ENCODE results near the gene COL3A1. TPM values are rescaled to one million over a fixed set of nuclear protein-coding genes. Genes with fewer than 3 reads are reported as not detected.

COL3A1 gene
- total and polyA plus RNA-seq, 2 experiments from 2014 or later, result 0.17 to 0.31 TPM

GRCh38 chr2:188940171-188940570 lies 34.0 kb upstream of the COL3A1 start:
- H3K27ac ChIP-seq (ENCODE audit: low read depth), result no peak overlapping the region
- no peaks in the 10 kb centered on the region for H4K20me1 ChIP-seq (replicated peaks; ENCODE audit: insufficient read depth)
- TF ChIP-seq NANOG (IDR thresholded peaks at IDR 0.05; ENCODE audit: borderline replicate concordance) (no peak), ZNF331 (CRISPR knock-in tag; IDR thresholded peaks at IDR 0.05; ENCODE audit: low read depth) (no peak), ZNF114 (CRISPR knock-in tag; IDR thresholded peaks at IDR 0.05) (no peak), CTCF (conservative IDR thresholded peaks at IDR 0.05; ENCODE audit: low read depth in 2 of 2) (no peak), EZH2phosphoT487 (IDR thresholded peaks at IDR 0.05; ENCODE audit: unreplicated experiment) (no peak), ZNF462 (CRISPR knock-in tag; IDR thresholded peaks at IDR 0.05) (no peak), STAT1 (IDR thresholded peaks at IDR 0.05; ENCODE audit: unreplicated experiment) (no peak), CREB1 (CRISPR knock-in tag; IDR thresholded peaks at IDR 0.05; ENCODE audit: low read depth) (no peak), POLR2AphosphoS5 (IDR thresholded peaks at IDR 0.05; ENCODE audit: low read depth) (no peak), REST (IDR thresholded peaks at IDR 0.05; ENCODE audit: unreplicated experiment) (no peak), JUNB (IDR thresholded peaks at IDR 0.05; ENCODE audit: unreplicated experiment) (no peak), EZH2 (IDR thresholded peaks at IDR 0.05; ENCODE audit: low read depth, unreplicated experiment) (no peak), ETS1 (IDR thresholded peaks at IDR 0.05) (no peak)
- H3K9me2 ChIP-seq (ENCODE audit: insufficient read depth), result no peaks in the 10 kb centered on the region
- H3K9me3 Mint-ChIP-seq, result peaks cover 10% of the 10 kb centered on the region
- H3K27ac Mint-ChIP-seq, result no peak overlapping the region
- H2AFZ ChIP-seq, result no peak overlapping the region
- no peaks in the 10 kb centered on the region for H3K4me1 ChIP-seq (ENCODE audit: insufficient read depth)
- H3K27me3 ChIP-seq (ENCODE audit: insufficient read depth), result no peaks in the 10 kb centered on the region
- H3K36me3 Mint-ChIP-seq (ENCODE audit: low read depth), result peaks cover 7% of the 10 kb centered on the region; the same call in 2 of the 3 replicates
- no peaks in the 10 kb centered on the region for H3K36me3 ChIP-seq (ENCODE audit: insufficient read depth)
- ATAC-seq (no peak), DNase-seq (ENCODE audit: low spot score) (no peak)
- no peak overlapping the region for H3K4me3 ChIP-seq
- H3K4me2 ChIP-seq, result no peak overlapping the region
- no peaks in the 10 kb centered on the region for H3K4me1 Mint-ChIP-seq
- H3K27me3 Mint-ChIP-seq (ENCODE audit: insufficient read depth, low read depth, poor library complexity), result no peaks in the 10 kb centered on the region
- no peaks in the 10 kb centered on the region for H3F3A ChIP-seq (replicated peaks; ENCODE audit: low read depth)
- H3K4me3 Mint-ChIP-seq, result no peak overlapping the region
- no peaks in the 10 kb centered on the region for H3K79me2 ChIP-seq (replicated peaks; ENCODE audit: insufficient read depth)
